GM21447 (cell line): Measurements from ENCODE around the gene KIAA0825.
"Not testable (repeated sequence)": the region's sequence is repeated elsewhere in the genome, so short reads cannot be mapped to it uniquely, and the experiment has no call there.

Experiments used
- ATAC-seq: cut with Tn5 transposase; IDR thresholded peaks from one replicate; pipeline ENCODE4 v1.9.1; 2021; ENCODE audit not compliant: unreplicated experiment

Gene KIAA0825

DNA sequence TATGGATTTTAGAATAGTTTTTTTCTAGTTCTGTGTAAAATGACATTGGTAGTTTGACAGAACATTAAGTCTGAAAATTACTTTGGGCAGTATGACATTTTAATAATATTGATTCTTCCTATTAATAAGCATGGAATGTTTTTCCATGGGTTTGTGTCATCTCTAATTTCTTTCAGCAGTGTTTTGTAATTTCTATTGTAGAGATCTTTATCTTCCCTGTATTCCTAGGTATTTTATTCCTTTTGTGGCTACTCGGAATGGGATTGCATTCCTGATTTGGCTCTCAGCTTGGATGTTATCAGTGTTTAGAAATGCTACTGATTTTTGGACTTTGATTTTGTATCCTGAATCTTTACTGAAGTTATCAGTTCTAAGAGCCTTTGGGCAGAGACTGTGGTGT is 420.4 kb downstream of the KIAA0825 start:
- ATAC-seq, result no peak

DNA sequence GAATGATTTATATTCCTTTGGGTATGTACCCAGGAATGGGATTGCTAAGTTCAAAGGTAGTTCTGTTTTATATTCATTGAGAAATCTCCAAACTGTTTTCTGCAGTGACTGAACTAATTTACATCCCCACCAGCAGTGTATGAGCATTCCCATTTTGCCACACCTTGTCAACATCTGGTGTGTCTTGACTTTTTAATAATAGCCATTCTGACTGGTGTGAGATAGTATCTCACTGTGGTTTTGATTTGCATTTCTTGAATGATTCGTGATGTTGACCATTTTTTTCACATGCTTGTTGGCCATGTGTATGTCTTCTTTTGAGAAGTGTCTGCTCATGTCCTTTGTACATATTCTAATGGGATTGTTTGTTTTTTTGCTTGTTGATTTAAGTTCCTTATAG is 421.5 kb downstream of the KIAA0825 start:
- no peak for ATAC-seq

DNA sequence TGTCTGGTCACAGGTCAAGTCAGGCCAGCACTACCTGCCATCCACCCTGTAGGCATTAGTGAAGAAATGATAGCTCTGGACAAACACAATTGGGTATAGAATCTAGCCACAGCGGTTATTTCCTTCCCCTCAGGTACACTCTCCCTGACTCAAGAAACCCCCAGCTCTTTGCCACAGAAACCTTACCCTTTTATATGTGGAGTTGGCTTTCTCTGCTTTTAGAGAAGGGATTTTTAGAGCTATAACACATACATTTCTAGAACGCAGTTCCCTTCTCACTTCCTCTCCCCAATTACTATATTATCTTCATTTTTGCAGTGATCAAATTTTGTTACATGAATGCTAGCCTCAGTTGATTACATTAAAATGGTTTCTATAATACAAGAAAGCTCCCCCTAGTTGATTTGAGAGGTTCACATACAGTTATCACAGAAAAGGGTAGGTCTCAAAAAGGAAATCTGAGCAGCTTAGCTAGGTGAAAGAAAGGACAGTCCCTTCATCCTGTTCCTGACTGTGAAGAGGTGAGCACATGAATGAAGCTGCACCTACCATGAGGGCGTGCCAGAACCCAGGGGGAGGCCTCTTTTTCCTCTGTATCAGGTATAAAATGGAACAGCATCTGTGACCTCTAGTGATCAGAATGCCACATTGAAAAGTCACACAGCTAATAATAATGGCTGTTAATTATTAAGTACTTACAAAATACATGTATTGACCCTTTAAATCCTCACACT is 425.6 kb downstream of the KIAA0825 start:
- no peak for ATAC-seq

DNA sequence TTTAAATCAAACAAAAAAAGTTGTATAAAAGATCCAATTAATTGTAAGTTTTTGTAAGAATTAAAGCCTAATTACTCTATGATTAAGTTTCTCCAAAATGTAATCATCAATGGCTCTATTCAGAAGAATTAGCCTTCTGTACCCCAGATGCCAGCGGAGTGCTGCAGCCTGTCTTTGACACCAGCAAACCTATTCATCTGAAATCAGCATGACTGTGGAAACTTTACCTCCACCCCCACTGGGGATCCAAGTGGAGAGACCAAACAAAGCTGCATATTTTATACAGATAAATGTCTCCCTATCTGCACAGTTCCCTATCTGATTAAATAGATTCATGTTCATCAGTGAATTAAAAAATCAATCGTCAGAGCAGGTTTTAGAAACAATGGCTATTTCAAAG is 426.8 kb downstream of the KIAA0825 start:
- ATAC-seq, result no peak

DNA sequence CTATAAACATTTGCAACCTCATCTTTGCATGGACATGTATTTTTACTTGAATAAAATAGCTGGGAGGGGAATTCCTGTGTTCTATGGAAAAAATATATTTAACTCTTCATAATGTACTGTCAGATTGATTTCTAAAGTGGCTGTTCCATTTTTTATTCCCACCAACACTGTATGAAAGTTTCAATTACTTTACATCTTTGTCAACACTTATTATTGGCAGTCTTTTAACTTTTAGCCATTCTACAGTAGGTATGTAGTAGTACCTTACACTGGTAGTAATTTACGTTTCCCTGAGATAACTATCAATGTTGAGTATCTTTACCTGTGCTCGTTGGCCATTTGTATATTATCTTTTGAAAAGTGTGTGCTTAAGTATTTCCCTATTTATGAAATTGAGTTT is 429.7 kb downstream of the KIAA0825 start:
- no peak for ATAC-seq

DNA sequence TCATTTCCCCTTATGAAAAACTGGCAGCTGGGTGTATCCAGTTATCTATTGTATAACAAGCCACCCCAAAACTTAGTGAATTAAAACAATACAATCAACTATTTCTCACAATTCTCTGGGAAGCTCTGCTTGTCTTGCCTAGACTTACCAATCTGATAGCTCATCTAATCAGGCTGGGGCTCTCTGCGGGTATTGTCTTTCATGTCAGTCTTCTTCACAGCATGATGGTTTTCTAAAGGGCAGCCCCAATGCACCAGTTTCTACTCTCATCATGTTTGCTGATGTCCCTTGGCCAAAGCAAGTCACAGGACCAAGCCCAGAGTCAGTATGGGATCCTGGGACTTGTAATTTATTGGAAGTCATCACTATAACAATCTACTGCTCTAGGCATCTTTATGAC is 433.5 kb downstream of the KIAA0825 start:
- ATAC-seq, result no peak

DNA sequence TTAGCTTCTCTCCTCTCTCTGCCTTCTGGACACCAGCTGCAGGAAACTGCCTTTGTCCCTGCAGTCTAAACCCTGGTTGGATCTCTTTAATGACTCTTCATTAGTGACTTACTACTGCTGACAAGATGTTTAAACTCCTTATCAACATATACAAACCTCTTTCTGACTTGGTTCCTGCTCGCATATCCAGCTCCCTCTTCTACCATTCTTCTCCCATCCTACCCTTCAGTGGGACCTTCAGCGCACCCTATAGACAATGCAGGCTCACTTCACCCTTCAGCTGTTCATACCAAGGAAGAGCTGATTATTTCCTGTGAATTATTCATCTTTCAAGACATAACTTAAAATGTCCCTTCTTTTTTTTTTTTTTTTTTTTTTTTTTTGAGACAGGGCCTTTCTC is 436.5 kb downstream of the KIAA0825 start:
- no peak for ATAC-seq

DNA sequence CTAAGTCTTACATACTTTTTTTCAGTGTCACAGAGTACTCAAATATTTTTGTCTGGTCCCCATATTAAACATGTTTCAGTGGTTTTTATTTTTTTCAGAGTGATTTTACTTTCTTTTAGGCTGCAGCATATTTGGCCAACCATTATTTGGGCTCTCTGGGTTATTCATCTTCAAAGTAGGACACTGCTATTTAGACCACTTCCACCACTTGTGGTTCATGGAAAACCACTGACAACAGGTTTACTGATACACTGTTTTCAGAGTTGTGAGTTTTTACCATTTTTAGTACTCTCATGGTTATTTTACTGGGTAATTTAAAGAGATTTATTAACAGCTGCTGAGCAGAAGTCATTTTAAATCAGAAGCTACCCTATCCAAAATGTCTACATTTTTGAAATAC is 437.6 kb downstream of the KIAA0825 start:
- no peak for ATAC-seq

DNA sequence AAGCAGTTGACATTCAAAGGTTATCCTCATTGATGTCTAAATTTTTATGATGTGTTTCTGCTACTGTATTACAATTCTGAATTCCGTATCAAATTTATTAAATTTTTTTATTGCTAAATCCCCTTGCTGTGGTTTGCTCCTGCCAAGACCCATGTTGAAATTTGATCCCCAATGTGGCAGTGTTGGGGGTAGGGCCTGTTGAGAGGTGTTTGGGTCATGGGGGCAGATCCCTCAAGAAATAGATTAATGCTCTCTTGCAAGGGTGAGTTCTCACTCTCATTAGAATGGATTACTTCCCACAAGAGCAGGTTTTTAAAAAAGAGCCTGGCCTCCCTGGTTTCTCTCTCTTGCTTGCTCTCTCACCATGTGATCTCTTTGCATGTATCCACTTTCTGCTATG is 442.5 kb downstream of the KIAA0825 start:
- ATAC-seq, result no peak

DNA sequence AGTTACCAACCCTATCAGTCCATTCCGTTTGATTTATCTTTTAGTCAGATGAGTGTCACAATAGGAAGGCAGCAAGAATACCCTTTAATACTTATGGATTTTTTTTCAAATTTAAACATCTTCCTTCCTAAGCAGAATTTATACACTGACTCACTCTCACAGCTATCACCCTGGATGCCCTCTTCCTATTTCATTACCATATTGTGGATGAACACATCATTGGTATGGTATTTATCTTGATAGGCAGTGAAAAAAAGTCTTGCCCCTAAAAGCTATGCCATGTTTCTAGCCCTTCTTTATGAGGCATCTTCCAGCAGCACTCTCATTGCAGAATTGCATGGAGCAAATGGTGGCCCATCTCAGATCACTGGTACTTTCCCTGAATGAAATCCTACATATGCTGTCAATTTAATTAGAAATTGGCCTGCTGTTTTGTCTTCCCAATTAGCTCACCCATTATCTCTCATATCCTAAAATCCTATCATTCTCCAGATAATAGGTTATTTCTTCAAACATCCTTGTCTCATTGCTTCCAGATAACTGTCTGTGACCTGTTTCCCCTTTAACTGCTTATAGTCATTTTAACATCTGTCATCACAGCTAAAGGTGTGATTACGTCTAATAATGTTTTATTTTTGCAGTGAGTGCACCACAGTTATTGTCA is 443.5 kb downstream of the KIAA0825 start:
- no peak for ATAC-seq

DNA sequence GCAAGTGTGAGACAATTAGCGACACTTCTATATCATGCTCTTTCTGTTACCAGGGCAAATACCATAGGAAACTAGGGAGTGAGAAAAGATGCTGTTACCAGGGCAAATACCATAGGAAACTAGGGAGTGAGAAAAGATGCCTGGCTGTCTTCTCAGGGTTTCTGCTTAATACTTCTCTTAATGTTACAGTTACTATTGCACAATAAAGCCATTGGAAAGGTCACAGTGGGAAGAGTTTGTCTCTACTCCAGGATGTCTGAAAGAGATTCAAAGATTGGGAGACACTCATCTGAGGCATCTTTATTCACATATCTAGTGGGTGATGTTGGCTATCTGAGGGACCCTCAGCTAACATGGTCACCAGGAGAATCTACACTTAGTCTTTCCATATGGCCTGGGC is 445.3 kb downstream of the KIAA0825 start:
- no peak for ATAC-seq

DNA sequence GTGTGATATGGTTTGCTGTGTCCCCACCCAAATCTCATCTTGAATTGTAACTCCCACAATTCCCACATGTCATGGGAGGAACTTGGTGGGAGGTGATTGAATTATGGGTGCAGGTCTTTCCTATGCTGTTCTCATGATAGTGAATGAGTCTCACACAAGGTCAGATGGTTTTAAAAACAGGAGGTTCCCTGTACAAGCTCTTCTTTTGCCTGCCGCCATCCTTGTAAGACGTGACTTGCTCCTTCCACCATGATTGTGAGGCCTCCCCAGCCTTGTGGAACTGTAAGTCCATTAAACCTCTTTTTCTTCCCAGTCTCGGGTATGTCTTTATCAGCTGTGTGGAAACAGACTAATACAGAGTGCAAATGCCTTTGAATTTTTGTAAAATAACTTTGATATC is 447.3 kb downstream of the KIAA0825 start:
- ATAC-seq, result not testable (repeated sequence)

DNA sequence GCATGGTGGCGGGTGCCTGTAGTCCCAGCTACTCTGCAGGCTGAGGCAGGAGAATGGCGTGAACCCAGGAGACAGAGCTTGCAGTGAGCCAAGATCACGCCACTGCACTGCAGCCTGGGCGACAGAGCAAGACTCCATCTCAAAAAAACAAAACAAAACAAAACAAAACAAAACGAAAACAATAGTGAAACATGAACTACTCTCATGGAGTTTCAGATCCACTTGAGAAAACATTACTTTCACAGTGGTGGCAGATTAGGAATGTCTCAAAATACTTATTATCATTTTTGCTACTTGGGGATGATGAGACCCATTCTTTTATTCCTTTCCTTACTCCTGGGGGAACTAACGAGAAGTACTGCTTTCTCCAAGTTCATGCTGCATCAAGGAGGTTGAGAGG is 448.2 kb downstream of the KIAA0825 start:
- ATAC-seq, result not testable (repeated sequence)

DNA sequence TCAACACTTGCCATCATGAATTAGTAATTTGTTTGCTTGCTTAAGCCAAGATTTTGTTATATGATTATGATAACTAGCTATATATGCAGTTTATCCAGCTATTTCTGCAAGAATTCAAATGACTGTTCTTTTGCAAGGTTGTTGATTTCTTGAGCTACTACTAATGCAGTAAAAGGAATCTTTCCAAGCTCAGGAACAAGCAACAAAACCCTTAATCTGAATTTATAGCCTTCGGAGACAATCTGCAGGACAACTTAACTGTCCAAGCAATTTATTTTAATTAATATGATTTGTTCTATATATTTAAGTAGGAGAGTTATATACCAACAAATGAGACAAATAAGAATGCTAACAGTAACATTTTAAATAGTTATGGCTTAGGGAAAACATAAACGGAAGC is 450.3 kb downstream of the KIAA0825 start:
- no peak for ATAC-seq

DNA sequence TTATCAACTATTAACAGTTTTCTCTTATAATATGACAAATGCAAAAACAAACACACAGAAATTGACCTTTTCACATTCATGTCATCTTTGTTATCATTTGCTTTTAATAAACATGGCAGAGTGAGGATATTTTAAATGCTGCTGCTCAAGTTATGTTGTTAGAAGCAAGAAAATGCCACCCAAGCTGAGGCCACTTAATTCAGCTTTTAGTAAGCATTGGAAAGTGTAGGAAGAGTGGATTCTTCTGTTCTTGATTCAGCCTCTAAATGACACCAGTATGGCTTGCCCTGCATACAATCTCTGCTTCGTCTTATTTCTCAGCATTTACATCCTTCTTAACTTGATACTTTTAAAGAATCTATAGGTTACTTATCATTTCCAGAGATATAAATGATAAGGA is 456.6 kb downstream of the KIAA0825 start:
- no peak for ATAC-seq

DNA sequence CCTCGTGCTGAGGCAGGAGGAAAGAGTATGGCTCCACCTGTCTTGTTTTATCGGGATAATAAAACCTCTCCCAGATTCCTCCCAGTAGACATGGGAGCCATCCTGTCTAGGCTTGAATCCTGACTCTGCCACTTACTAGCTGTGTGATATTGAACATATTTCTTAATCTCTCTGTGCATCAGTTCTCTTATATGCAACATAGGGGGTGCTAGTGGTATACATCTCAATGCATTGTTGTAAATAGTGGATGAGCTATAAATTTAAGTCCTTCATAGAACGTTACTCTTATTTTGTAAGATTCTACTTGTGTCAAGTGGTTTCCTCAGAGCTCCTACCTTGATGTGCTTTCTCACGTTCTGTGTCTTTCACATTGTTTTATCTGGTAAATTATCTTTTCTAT is 459.3 kb downstream of the KIAA0825 start:
- no peak for ATAC-seq

DNA sequence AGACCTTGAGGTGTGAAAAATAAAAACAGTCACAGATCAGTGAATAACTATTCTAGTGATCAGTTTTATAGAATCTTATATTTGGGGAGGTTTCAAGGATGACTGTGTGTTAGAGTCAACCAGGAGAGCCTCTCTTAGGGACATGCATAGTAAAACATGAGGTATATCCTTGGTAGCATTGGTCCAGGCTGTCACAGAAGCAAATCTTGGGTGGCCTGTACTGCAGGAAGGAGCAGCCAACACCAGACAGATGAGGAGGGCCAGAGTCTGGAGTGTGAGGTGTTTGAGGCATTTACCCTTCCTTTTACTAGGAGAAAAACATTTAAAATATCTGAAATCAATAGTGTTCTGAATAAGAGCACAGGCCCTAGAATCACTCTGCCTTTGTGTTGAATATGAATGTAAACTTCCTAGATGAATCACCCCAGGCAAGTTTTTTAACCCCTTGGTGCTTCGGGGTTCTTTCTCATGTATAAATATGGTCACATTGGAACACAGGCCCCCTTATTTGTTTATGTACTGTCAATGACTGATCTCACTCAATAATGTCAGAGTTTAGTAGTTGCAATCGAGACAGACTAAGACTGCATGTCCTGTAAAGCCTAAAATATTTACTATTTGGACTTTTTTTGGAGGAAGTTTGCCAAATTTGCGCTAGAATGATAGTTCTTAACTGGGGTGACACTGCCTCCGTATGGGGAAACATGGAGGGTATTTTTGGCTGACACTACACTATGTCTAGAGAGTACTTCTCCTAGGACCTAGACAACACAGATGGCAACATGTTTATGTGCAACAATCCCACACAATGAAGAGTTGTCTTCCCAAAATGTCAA is 460.5 kb downstream of the KIAA0825 start:
- ATAC-seq, result no peak

DNA sequence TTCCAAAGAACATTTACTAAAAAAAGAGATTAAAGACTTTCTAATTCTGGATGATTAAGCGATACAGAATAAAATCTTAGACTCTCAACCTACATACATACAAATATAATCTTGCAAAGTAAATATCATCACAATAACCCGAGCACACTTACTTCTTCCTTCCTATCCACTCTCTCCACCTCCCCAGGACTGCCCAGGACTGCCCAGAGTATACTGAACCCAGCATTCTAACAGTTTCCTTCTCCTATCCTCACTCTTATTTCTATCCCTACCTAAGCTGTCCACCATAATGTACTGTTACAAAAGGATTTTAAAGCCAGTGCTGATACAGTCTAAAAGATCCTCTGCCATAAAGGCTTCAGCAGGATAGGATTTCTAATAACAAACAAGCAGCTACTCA is 463.7 kb downstream of the KIAA0825 start:
- no peak for ATAC-seq

DNA sequence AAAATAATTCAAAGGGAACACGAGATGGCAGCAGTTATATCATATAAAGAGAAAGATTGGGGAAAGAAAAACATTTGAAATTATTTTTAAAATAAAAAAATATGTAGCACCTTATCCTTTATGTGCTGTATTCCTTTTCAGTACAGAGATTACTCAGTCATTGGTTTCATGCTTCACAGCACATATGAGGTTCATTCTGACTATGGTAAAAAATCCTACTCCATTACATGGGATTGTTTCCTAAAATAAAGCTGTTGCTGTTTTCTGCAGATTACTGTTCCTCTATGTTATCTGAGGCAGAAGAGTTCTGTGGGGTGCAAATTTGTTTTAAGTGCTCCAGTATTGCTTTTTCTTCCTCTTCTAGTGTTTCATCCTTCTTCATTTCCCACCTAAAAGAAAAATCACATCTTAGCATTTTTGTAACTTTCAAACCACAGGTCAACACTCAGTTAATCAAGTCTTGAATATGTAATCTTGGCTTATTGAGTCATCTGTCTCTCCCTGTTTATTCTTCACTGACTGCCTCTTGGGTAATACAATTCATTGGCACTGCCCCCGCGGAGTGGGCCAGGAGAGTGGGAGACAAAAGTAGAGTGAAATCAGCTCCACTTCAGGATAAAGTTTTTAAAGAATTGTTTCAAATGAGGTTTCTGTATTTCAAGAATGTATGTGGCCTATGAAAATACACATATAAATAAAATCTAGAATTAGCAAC is 464.5 kb downstream of the KIAA0825 start:
- no peak for ATAC-seq

DNA sequence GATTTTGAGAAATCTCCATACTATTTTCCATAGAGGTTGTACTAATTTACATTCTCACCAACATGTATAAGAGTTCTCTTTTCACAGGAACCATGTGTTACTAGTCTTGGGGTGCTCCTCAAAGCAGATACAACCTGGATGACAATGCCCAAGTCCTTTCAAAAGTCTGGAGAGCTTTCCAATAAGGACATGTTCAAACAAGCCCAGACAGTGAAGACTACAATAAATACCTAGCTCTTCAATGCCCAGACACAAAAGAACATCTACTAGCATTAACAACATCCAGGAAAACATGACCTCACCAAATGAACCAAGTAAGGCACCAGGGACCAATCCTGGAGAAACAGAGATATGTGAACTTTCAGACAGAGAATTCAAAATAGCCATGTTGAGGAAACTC is 474.8 kb downstream of the KIAA0825 start:
- ATAC-seq, result not testable (repeated sequence)

DNA sequence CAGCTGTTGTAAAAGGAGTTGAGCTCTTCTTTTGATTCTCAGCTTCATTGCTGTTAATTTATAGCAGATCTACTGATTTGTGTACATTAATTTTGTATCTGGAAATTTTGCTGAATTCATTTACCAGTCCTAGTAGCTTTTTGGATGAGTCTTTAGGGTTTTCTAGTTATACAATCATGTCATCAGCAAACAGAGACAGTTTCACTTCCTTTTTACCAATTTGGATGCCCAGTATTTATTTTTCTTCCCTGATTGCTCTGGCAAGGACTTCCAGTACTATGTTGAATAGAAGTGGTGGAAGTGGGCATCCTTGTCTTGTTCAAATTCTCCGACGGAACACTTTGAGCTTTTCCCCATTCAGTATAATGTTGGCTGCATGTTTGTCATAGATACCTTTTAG is 478.1 kb downstream of the KIAA0825 start:
- no peak for ATAC-seq
